Esophagus muscularis mucosa (tissue), 4 donors: ENCODE data around the gene GLCE.

Experiments used
- EP300 ChIP-seq: sonication (generic); formaldehyde crosslinking; IDR thresholded peaks from one replicate; pipeline ENCODE4 v1.6.1; 2017; ENCODE audit warnings: antibody characterized with exemption
- POLR2AphosphoS5 ChIP-seq, 2 donors: sonication (generic); formaldehyde crosslinking; IDR thresholded peaks; one replicate each; pipeline ENCODE4 v1.6.1; 2017; ENCODE audit warnings: antibody characterized with exemption in 2 of 2
- TF ChIP-seq, protein P1 (sequence below), 3 experiments: fragments of 200-600 bp in 2 of 3; fragments of 450-650 bp in 1 of 3; sonication (generic) in 2 of 3; IDR thresholded peaks; one replicate each; pipeline ENCODE4 v1.5.1; 2017 to 2019; ENCODE audit warnings: antibody characterized with exemption in 3 of 3, mild to moderate bottlenecking in 2 of 3, moderate library complexity in 1 of 3

GRCh38 chr15:69131362-69132220, 28.8 kb upstream of the GLCE start:
- TF ChIP-seq POLR2AphosphoS5 (IDR thresholded peaks at IDR 0.05) (no peak), EP300 (no peak)
- TF ChIP-seq, protein P1, sequence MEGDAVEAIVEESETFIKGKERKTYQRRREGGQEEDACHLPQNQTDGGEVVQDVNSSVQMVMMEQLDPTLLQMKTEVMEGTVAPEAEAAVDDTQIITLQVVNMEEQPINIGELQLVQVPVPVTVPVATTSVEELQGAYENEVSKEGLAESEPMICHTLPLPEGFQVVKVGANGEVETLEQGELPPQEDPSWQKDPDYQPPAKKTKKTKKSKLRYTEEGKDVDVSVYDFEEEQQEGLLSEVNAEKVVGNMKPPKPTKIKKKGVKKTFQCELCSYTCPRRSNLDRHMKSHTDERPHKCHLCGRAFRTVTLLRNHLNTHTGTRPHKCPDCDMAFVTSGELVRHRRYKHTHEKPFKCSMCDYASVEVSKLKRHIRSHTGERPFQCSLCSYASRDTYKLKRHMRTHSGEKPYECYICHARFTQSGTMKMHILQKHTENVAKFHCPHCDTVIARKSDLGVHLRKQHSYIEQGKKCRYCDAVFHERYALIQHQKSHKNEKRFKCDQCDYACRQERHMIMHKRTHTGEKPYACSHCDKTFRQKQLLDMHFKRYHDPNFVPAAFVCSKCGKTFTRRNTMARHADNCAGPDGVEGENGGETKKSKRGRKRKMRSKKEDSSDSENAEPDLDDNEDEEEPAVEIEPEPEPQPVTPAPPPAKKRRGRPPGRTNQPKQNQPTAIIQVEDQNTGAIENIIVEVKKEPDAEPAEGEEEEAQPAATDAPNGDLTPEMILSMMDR (IDR thresholded peaks at IDR 0.05) = no peak
